NB4 (cell line): ENCODE data around the gene POLG2.

Source experiments
- CTCF ChIP-seq: IDR thresholded peaks from one replicate; pipeline ENCODE4 v1.5.1; 2012; ENCODE audit warnings: low read depth, low read length
- MAX ChIP-seq: IDR thresholded peaks from 2 replicates; pipeline ENCODE4 v1.6.1; 2011; ENCODE audit warnings: low read depth, low read length
- MYC ChIP-seq: IDR thresholded peaks from 2 replicates; pipeline ENCODE4 v1.6.1; 2011; ENCODE audit warnings: low read depth, low read length
- POLR2A ChIP-seq: IDR thresholded peaks from 2 replicates; pipeline ENCODE4 v1.6.1; 2011; ENCODE audit warnings: mild to moderate bottlenecking; ENCODE audit not compliant: insufficient read length; ENCODE audit errors: extremely low read depth

GRCh38 chr17:64533784-64534183 lies 36.9 kb upstream of the POLG2 start:
- no peak for TF ChIP-seq CTCF
- TF ChIP-seq POLR2A, result no peak
- no peak for TF ChIP-seq MAX
- TF ChIP-seq MYC, result no peak
